ENCODE data around the gene PUS7L.

GRCh38 chr12:43675048-43675904 lies 83.3 kb downstream of the PUS7L start:
- TF ChIP-seq, protein P1, sequence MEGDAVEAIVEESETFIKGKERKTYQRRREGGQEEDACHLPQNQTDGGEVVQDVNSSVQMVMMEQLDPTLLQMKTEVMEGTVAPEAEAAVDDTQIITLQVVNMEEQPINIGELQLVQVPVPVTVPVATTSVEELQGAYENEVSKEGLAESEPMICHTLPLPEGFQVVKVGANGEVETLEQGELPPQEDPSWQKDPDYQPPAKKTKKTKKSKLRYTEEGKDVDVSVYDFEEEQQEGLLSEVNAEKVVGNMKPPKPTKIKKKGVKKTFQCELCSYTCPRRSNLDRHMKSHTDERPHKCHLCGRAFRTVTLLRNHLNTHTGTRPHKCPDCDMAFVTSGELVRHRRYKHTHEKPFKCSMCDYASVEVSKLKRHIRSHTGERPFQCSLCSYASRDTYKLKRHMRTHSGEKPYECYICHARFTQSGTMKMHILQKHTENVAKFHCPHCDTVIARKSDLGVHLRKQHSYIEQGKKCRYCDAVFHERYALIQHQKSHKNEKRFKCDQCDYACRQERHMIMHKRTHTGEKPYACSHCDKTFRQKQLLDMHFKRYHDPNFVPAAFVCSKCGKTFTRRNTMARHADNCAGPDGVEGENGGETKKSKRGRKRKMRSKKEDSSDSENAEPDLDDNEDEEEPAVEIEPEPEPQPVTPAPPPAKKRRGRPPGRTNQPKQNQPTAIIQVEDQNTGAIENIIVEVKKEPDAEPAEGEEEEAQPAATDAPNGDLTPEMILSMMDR (IDR thresholded peaks at IDR 0.05): no peak
- no peak for TF ChIP-seq POLR2AphosphoS5 (IDR thresholded peaks at IDR 0.05)
